T-helper 17 cell (primary cell): Measurements from ENCODE around the gene APCDD1. TPM values are rescaled to one million over a fixed set of nuclear protein-coding genes. Genes with fewer than 3 reads are reported as not detected.
"Not testable (repeated sequence)": the region's sequence is repeated elsewhere in the genome, so short reads cannot be mapped to it uniquely, and the experiment has no call there.

ENCODE experiments used
- ATAC-seq: fragments of 150-1000 bp; cut with Tn5 transposase; 2 replicates; pipeline ENCODE4 v1.10.0; 2021; ENCODE audit warnings: mild to moderate bottlenecking, moderate library complexity
- DNase-seq, 3 donors: peaks; one replicate each; pipeline versions ENCODE4 v3.0.0 to v3.0.0-alpha.2; 2020 to 2021
- H3K9me3 ChIP-seq: one replicate; pipeline ENCODE4 v1.7.0; 2013; ENCODE audit warnings: low read length, mild to moderate bottlenecking; ENCODE audit not compliant: control insufficient read depth, poor library complexity, severe bottlenecking
- H3K27ac Mint-ChIP-seq: one replicate; pipeline ENCODE4 v1.8.0; 2022; ENCODE audit warnings: mild to moderate bottlenecking, moderate library complexity, mixed read lengths
- H3K27me3 Mint-ChIP-seq: one replicate; pipeline ENCODE4 v1.8.0; 2022; ENCODE audit warnings: mixed read lengths
- H3K36me3 Mint-ChIP-seq: one replicate; pipeline ENCODE4 v1.8.0; 2022; ENCODE audit warnings: low read depth, mixed read lengths
- H3K4me1 Mint-ChIP-seq: one replicate; pipeline ENCODE4 v1.8.0; 2022; ENCODE audit warnings: mild to moderate bottlenecking, mixed read lengths
- H3K4me3 Mint-ChIP-seq: one replicate; pipeline ENCODE4 v1.8.0; 2022; ENCODE audit warnings: mild to moderate bottlenecking, moderate library complexity, mixed read lengths
- total RNA-seq, 4 donors: library from RNA in 2 of 4; stranded (reverse) in 2 of 4; gene quantifications; one replicate each; pipeline ENCODE4 v1.2.3 and lab custom pipeline; 2022 to 2026

APCDD1 gene
- total RNA-seq, 2 donors from 2014 or later: not detected

DNA sequence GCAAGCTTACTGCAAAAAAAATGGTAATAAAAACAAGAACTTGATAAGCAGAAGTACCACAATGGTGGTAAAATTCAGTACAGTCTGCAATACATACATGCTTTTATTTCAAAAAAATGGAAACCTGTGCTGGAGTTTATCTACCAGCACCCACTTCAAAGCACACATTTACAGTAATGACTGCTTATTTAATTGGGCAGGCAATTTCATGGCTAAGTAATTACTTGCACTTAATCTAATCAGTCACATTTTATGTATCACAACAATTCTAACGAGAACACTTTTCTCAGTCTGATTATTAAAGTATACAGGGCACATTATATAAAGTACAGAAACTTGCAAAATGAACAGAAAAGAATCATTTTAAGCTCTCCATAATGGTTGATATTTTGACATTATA, 5.2 kb downstream of the APCDD1 start:
- no peaks in the 10 kb centered on the region for H3K4me1 Mint-ChIP-seq
- no peak overlapping the region for H3K4me3 Mint-ChIP-seq
- no peaks in the 10 kb centered on the region for H3K9me3 ChIP-seq
- no peak overlapping the region for H3K27ac Mint-ChIP-seq
- peaks cover 3% of the 10 kb centered on the region for H3K36me3 Mint-ChIP-seq
- ATAC-seq (no peak), DNase-seq (no peak)
- H3K27me3 Mint-ChIP-seq: peaks cover 47% of the 10 kb centered on the region

DNA sequence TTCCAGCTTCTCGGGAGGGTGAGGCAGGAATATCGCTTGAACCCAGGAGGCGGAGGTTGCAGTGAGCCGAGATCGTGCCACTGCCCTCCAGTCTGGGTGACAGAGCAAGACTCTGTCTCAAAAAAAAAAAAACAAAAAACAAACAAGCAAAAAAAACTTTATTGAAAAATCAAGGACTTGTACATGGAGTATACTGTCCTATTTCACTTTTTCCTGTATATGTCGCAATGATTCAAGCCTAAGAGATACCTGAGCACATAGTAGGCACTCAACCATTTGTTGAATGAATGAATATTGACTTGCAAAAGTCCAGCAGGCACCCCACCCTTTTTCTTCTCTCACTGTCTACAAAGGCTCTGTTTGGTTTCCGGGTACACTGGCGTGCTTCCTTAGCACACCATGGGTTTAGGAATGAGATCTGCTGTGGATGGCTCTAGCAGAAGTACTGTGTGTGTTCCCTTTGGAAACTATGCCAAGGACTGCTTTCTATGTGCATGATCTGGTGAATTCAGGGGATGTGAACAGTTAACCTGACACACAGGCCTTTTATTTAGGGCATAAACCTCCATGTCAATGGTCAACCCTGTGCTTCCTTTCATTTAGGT, 6.1 kb downstream of the APCDD1 start:
- H3K27me3 Mint-ChIP-seq: peaks cover 49% of the 10 kb centered on the region
- H3K4me3 Mint-ChIP-seq: no peak overlapping the region
- no peak for DNase-seq
- ATAC-seq: no peak
- no peak overlapping the region for H3K27ac Mint-ChIP-seq
- no peaks in the 10 kb centered on the region for H3K4me1 Mint-ChIP-seq
- no peaks in the 10 kb centered on the region for H3K9me3 ChIP-seq
- peaks cover 3% of the 10 kb centered on the region for H3K36me3 Mint-ChIP-seq

DNA sequence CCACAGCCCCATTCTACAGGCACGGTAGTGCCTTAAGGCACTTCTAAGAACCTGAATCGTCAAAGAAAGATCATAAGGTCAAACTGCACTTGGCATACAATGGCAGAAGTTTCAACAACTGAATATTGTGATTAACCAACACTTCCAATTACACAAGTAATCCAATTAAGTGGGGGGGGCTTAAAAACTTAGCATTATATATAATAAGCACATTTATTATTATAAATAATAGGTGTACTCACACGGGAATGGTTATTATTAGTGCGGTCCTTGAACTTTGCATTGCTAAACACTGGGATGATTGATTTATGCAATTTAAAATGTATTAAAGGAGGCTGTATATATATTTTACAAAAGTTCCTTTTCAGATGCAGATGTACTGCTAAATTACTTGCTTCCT, 7.6 kb downstream of the APCDD1 start:
- Mint-ChIP-seq H3K27me3 (peaks cover 36% of the 10 kb centered on the region), H3K27ac (no peak overlapping the region), H3K36me3 (no peaks in the 10 kb centered on the region), H3K4me3 (no peak overlapping the region), H3K4me1 (no peaks in the 10 kb centered on the region)
- ATAC-seq: no peak
- no peaks in the 10 kb centered on the region for H3K9me3 ChIP-seq
- DNase-seq: no peak

DNA sequence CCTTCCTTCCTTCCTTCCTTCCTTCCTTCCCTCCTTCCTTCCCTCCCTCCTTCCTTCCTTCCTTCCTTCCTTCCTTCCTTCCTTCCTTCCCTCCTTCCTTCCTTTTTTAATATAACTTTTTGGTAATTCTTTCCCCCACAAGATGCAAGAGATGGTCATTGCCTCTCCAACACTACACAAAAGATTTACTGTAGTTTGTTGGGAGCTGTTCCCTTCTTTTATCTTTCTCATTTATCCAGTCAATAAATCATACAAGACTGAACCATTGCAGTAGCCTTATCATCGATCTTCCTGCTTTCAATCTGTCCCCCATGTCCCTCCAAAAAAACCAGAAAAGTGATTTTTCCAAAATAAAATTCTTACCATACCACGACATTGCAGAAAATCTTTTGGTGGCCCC, 8.2 kb downstream of the APCDD1 start:
- Mint-ChIP-seq H3K4me1 (no peaks in the 10 kb centered on the region), H3K27ac (no peak overlapping the region), H3K36me3 (no peaks in the 10 kb centered on the region), H3K27me3 (peaks cover 32% of the 10 kb centered on the region), H3K4me3 (no peak overlapping the region)
- H3K9me3 ChIP-seq: no peaks in the 10 kb centered on the region
- no peak for DNase-seq
- ATAC-seq: no peak

DNA sequence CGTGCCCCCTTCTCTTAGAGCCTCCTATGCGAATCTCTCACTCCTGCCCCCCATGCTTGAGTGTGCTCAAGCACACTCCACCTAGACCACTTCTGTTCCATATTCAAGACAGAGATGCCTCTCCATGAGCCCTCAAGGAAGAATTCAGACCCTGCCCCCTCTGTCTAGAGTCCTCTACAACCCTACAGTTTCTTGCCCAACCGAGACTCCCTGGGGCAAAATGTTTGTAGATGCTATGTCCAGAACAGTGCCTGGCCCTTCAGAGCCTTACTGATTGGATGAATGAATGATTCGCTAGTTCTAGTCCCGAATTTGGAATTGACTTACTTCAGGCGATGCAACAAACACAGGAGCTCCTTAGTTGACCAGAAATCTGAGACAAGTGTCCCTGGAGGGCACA, 8.7 kb downstream of the APCDD1 start:
- DNase-seq: no peak
- no peak overlapping the region for H3K27ac Mint-ChIP-seq

DNA sequence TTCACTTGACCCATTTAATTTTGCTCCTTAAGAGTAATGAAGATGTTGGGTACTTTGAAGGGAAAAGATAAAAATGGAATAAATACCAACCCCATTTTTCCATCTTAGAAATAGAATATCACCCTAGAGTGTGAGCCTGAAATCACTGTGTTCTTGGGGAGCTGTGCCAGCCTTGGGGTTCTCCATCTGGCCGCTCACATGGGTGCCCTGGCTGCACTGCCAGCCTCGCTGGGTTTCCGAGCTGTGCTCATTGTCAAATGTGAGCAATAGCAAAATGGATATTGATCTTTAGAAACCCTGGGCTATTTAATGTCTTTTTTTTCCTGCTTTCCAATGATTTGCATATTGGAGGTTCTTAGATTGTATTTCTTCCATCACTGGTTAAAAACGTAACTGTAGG, 9.3 kb downstream of the APCDD1 start:
- Mint-ChIP-seq H3K27me3 (peaks cover 34% of the 10 kb centered on the region), H3K36me3 (no peaks in the 10 kb centered on the region), H3K4me1 (no peaks in the 10 kb centered on the region), H3K4me3 (no peak overlapping the region), H3K27ac (no peak overlapping the region)
- DNase-seq (no peak), ATAC-seq (no peak)
- H3K9me3 ChIP-seq: no peaks in the 10 kb centered on the region

More for the DNA sequence above, 8.7 kb downstream of the APCDD1 start:
- no peak overlapping the region for H3K4me3 Mint-ChIP-seq
- no peak for ATAC-seq
- no peaks in the 10 kb centered on the region for H3K4me1 Mint-ChIP-seq
- H3K9me3 ChIP-seq: no peaks in the 10 kb centered on the region
- no peaks in the 10 kb centered on the region for H3K36me3 Mint-ChIP-seq
- H3K27me3 Mint-ChIP-seq: peaks cover 32% of the 10 kb centered on the region

DNA sequence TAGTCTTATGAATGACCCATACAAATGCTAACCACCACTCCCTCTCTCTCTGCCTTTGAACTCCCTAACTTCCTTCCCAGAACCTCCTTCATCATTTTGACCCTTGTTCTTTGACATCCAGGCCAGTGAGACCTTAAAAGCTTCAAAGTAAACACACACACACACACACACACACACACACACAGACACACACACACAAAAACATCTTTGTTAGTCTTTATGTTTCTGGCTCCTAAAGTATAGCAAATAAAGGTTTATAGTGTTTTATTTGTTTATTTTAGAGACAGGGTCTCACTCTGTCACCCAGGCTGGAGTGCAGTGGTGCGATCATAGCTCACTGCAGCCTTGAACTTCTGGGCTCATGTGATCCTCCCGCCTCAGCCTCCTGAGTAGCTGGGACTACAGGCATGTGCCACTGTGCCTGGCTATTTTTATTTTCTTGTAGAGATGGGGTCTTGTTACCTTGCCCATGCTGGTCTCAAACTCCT, 9.8 kb downstream of the APCDD1 start:
- DNase-seq, H3K27ac Mint-ChIP-seq, H3K4me1 Mint-ChIP-seq, H3K36me3 Mint-ChIP-seq, H3K9me3 ChIP-seq, H3K4me3 Mint-ChIP-seq, ATAC-seq: not testable (repeated sequence)
- H3K27me3 Mint-ChIP-seq: peaks cover 30% of the 10 kb centered on the region

DNA sequence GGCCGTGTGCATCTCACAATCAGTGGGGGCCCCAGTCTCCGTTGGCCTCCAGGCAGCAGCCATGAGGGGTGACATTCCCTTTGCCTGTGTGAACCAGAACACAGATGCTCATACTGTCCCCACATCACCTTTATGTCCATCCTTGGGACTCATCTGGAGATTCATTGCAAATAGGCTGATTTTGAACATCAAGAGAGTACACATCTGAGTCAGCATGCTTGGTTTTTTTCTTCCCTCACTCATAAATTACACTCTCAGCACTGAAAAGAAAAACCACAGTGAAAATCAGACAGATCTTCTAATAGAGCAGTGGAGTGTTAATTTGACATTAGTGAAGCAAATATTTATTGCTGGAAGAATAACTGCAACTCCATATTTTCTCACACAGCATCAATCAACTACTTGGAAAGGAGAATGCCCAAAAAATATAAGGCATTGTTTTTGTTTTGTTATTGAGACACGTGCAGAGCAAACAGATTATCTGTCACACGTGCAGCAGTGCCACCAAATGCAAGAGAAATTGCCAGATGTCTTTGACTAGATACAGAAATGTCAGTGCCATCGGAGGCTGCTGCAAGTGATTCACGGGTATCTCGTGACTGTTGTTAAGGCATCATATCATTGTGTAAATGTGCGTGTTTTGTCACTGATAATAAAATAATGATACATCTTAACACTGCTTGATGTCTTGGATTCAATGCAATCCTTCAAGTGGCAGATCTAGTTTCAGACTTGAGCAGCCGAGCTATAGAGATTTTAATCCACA, 10.9 kb downstream of the APCDD1 start:
- peaks cover 25% of the 10 kb centered on the region for H3K27me3 Mint-ChIP-seq
- H3K9me3 ChIP-seq: no peaks in the 10 kb centered on the region
- no peak overlapping the region for H3K27ac Mint-ChIP-seq
- H3K36me3 Mint-ChIP-seq: no peaks in the 10 kb centered on the region
- H3K4me3 Mint-ChIP-seq: no peak overlapping the region
- ATAC-seq: no peak
- H3K4me1 Mint-ChIP-seq: no peaks in the 10 kb centered on the region
- no peak for DNase-seq

DNA sequence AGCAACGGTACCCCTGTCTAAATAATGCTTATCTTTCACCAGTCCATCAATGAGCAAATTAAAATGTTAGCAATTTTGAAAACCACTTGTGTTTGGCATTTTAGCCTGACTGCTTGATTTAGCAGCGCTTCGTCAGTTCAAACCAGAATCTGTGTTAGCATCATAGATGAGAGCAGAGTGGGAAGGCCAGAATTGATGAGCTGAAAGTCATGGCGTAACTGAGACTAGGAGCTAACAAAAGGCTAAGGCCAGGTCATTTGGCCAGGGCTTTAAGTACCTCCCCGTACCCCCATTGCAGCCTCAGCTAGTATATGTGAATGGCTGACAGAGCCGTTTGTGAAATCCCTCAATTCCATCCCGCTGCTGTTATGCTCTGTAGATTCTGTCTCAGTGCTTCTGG, 16.0 kb downstream of the APCDD1 start:
- Mint-ChIP-seq H3K27me3 (peaks cover 35% of the 10 kb centered on the region), H3K4me3 (no peak overlapping the region), H3K4me1 (no peaks in the 10 kb centered on the region), H3K36me3 (no peaks in the 10 kb centered on the region), H3K27ac (no peak overlapping the region)
- DNase-seq (no peak), ATAC-seq (no peak)
- H3K9me3 ChIP-seq: no peaks in the 10 kb centered on the region

DNA sequence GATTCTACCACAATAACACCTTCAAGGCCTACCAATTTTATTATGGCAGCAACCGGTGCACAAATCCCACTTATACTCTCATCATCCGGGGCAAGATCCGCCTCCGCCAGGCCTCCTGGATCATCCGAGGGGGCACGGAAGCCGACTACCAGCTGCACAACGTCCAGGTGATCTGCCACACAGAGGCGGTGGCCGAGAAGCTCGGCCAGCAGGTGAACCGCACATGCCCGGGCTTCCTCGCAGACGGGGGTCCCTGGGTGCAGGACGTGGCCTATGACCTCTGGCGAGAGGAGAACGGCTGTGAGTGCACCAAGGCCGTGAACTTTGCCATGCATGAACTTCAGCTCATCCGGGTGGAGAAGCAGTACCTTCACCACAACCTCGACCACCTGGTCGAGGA, 17.1 kb downstream of the APCDD1 start:
- Mint-ChIP-seq H3K27me3 (peaks cover 44% of the 10 kb centered on the region), H3K4me1 (no peaks in the 10 kb centered on the region), H3K36me3 (no peaks in the 10 kb centered on the region), H3K27ac (no peak overlapping the region), H3K4me3 (no peak overlapping the region)
- H3K9me3 ChIP-seq: no peaks in the 10 kb centered on the region
- no peak for ATAC-seq
- no peak for DNase-seq

DNA sequence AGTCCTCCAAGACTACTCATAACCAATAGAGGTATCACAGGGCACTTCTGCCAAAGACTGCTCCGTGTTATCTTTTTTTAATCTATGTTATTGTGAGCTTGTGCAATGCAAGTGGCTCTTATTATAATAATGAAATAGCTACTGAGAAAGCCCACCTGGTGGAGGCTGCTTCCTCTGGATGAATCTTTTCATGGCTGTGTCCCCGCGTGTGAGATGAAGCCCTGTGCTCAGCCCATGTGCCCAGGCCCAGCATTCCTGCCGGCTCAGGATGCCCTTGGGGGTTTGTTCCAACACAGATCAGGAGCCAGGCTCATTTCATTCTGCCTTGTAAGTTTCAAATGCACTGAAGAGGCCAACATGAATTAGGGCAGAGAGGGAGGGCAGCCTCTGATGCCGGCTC, 18.7 kb downstream of the APCDD1 start:
- no peak overlapping the region for H3K4me3 Mint-ChIP-seq
- peaks cover 1% of the 10 kb centered on the region for H3K36me3 Mint-ChIP-seq
- H3K4me1 Mint-ChIP-seq: no peaks in the 10 kb centered on the region
- peaks cover 50% of the 10 kb centered on the region for H3K27me3 Mint-ChIP-seq
- DNase-seq (no peak), ATAC-seq (no peak)
- no peaks in the 10 kb centered on the region for H3K9me3 ChIP-seq
- H3K27ac Mint-ChIP-seq: no peak overlapping the region

DNA sequence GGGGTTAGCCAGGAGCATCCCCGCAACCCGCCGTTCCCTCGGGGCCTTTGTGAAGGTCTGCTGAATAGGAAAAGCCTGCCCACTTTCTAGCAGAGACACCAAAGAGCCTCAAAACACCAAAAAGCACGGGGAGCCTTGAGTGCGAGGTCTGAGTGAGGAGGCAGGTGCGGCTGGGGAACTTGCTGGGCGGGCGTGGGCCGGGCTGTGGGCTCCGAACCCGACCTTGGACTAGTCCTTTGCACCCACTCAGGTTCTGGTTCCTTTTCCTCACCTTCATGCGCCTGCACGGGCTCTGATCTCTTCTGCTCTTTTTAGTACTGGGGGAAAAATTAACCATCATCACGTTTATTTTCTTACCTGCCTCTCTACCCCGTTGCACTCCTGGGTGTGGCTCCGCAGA, 19.9 kb downstream of the APCDD1 start:
- no peak for ATAC-seq
- peaks cover 55% of the 10 kb centered on the region for H3K27me3 Mint-ChIP-seq

DNA sequence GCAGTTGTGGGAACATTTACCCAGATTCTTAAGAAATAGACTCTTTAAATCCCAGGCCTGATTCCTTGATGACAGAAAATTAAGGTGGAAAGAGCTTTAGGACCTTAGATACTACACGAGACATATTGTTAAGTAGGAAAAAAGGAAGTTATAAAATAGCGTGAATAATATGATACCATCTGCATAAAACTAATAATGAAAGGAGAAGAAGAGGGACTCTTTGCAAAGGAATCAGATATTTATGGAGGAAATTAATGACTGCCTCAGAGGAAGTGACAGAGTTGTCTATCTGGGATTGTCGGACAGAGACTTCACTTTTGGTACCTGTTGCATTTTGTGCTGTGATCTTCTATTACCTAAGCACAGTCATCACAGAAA, 20.8 kb downstream of the APCDD1 start:
- H3K36me3 Mint-ChIP-seq: peaks cover 2% of the 10 kb centered on the region
- peaks cover 4% of the 10 kb centered on the region for H3K9me3 ChIP-seq
- no peaks in the 10 kb centered on the region for H3K4me1 Mint-ChIP-seq
- peaks cover 53% of the 10 kb centered on the region for H3K27me3 Mint-ChIP-seq
- DNase-seq (no peak), ATAC-seq (no peak)
- H3K4me3 Mint-ChIP-seq: no peak overlapping the region
- H3K27ac Mint-ChIP-seq: no peak overlapping the region

More for the DNA sequence above, 19.9 kb downstream of the APCDD1 start:
- Mint-ChIP-seq H3K27ac (no peak overlapping the region), H3K4me3 (no peak overlapping the region), H3K4me1 (no peaks in the 10 kb centered on the region), H3K36me3 (peaks cover 2% of the 10 kb centered on the region)
- no peak for DNase-seq
- H3K9me3 ChIP-seq: peaks cover 4% of the 10 kb centered on the region
